HEK293 (cell line): ENCODE measurements around the gene LSM2.

ENCODE experiments used
- GLI2 ChIP-seq: fragments of 450-650 bp; formaldehyde crosslinking; IDR thresholded peaks from 2 replicates; pipeline ENCODE4; 2017; ENCODE audit warnings: missing biosample characterization, missing genetic modification characterization, low read depth, borderline replicate concordance
- SCRT1 ChIP-seq: fragments of 450-650 bp; formaldehyde crosslinking; IDR thresholded peaks from 2 replicates; pipeline ENCODE4 v1.5.1; 2016; ENCODE audit warnings: missing biosample characterization, missing genetic modification characterization, borderline replicate concordance
- SP2 ChIP-seq: fragments of 450-650 bp; formaldehyde crosslinking; IDR thresholded peaks from 2 replicates; pipeline ENCODE4 v1.5.1; 2016; ENCODE audit warnings: missing biosample characterization, missing genetic modification characterization
- SP7 ChIP-seq: fragments of 450-650 bp; formaldehyde crosslinking; IDR thresholded peaks from 2 replicates; pipeline ENCODE4 v1.5.1; 2016; ENCODE audit warnings: missing biosample characterization, missing genetic modification characterization
- ZFHX2 ChIP-seq: fragments of 450-650 bp; formaldehyde crosslinking; conservative IDR thresholded peaks from 2 replicates; pipeline ENCODE4 v1.5.1; 2016; ENCODE audit warnings: missing biosample characterization, missing genetic modification characterization
- ZIC2 ChIP-seq: fragments of 450-650 bp; formaldehyde crosslinking; IDR thresholded peaks from 2 replicates; pipeline ENCODE4 v1.5.1; 2016; ENCODE audit warnings: missing biosample characterization, missing genetic modification characterization
- ZNF121 ChIP-seq: fragments of 450-650 bp; formaldehyde crosslinking; IDR thresholded peaks from 2 replicates; pipeline ENCODE4 v1.5.1; 2016; ENCODE audit warnings: missing biosample characterization, missing genetic modification characterization
- ZNF138 ChIP-seq: fragments of 450-650 bp; formaldehyde crosslinking; IDR thresholded peaks from 2 replicates; pipeline ENCODE4 v1.5.1; 2016; ENCODE audit warnings: missing biosample characterization, missing genetic modification characterization, borderline replicate concordance
- ZNF155 ChIP-seq: fragments of 450-650 bp; formaldehyde crosslinking; IDR thresholded peaks from 2 replicates; pipeline ENCODE4 v1.5.1; 2016; ENCODE audit warnings: missing biosample characterization, missing genetic modification characterization
- ZNF169 ChIP-seq: fragments of 450-650 bp; formaldehyde crosslinking; IDR thresholded peaks from 2 replicates; pipeline ENCODE4 v1.5.1; 2016; ENCODE audit warnings: missing biosample characterization, missing genetic modification characterization
- ZNF174 ChIP-seq: fragments of 450-650 bp; formaldehyde crosslinking; IDR thresholded peaks from 2 replicates; pipeline ENCODE4 v1.5.0; 2017; ENCODE audit warnings: missing biosample characterization, mild to moderate bottlenecking, missing genetic modification characterization
- ZNF19 ChIP-seq: fragments of 450-650 bp; formaldehyde crosslinking; IDR thresholded peaks from 2 replicates; pipeline ENCODE4; 2016; ENCODE audit warnings: missing biosample characterization, missing genetic modification characterization, low read depth
- ZNF202 ChIP-seq: fragments of 450-650 bp; formaldehyde crosslinking; IDR thresholded peaks from 2 replicates; pipeline ENCODE4 v1.5.1; 2016; ENCODE audit warnings: missing biosample characterization, missing genetic modification characterization, borderline replicate concordance
- ZNF23 ChIP-seq: fragments of 450-650 bp; formaldehyde crosslinking; IDR thresholded peaks from 2 replicates; pipeline ENCODE4 v1.5.1; 2016; ENCODE audit warnings: missing biosample characterization, missing genetic modification characterization, borderline replicate concordance
- ZNF433 ChIP-seq: fragments of 450-650 bp; formaldehyde crosslinking; IDR thresholded peaks from 2 replicates; pipeline ENCODE4 v1.5.1; 2016; ENCODE audit warnings: missing biosample characterization, missing genetic modification characterization, low read depth
- ZNF670 ChIP-seq: fragments of 450-650 bp; formaldehyde crosslinking; IDR thresholded peaks from 2 replicates; pipeline ENCODE4 v1.5.1; 2016; ENCODE audit warnings: missing biosample characterization, missing genetic modification characterization, low read depth
- ZNF701 ChIP-seq: fragments of 450-650 bp; formaldehyde crosslinking; IDR thresholded peaks from 2 replicates; pipeline ENCODE4 v1.5.1; 2016; ENCODE audit warnings: missing biosample characterization, missing genetic modification characterization
- ZNF777 ChIP-seq: fragments of 450-650 bp; formaldehyde crosslinking; IDR thresholded peaks from 2 replicates; pipeline ENCODE4 v1.5.1; 2017; ENCODE audit warnings: missing biosample characterization, missing genetic modification characterization, borderline replicate concordance
- ZXDB ChIP-seq: fragments of 450-650 bp; formaldehyde crosslinking; IDR thresholded peaks from 2 replicates; pipeline ENCODE4 v1.5.1; 2016; ENCODE audit warnings: missing biosample characterization, missing genetic modification characterization
- TF ChIP-seq, protein P1 (sequence below): fragments of 450-650 bp; formaldehyde crosslinking; conservative IDR thresholded peaks from 2 replicates; pipeline ENCODE4 v1.5.1; 2016; ENCODE audit warnings: low read depth, missing biosample characterization, missing genetic modification characterization
- TF ChIP-seq, protein P2 (sequence below): fragments of 450-650 bp; formaldehyde crosslinking; IDR thresholded peaks from 2 replicates; pipeline ENCODE4 v1.5.1; 2016; ENCODE audit warnings: missing biosample characterization, missing genetic modification characterization
- TF ChIP-seq, protein P3 (sequence below): fragments of 450-650 bp; formaldehyde crosslinking; IDR thresholded peaks from 2 replicates; pipeline ENCODE4 v1.5.1; 2016; ENCODE audit warnings: missing biosample characterization, missing genetic modification characterization
- TF ChIP-seq, protein P4 (sequence below): fragments of 450-650 bp; formaldehyde crosslinking; IDR thresholded peaks from 2 replicates; pipeline ENCODE4; 2016; ENCODE audit warnings: missing biosample characterization, missing genetic modification characterization
- TF ChIP-seq, protein P5 (sequence below): fragments of 450-650 bp; formaldehyde crosslinking; IDR thresholded peaks from 2 replicates; pipeline ENCODE4 v1.5.1; 2016; ENCODE audit warnings: missing biosample characterization, missing genetic modification characterization, borderline replicate concordance

The LSM2 gene

DNA sequence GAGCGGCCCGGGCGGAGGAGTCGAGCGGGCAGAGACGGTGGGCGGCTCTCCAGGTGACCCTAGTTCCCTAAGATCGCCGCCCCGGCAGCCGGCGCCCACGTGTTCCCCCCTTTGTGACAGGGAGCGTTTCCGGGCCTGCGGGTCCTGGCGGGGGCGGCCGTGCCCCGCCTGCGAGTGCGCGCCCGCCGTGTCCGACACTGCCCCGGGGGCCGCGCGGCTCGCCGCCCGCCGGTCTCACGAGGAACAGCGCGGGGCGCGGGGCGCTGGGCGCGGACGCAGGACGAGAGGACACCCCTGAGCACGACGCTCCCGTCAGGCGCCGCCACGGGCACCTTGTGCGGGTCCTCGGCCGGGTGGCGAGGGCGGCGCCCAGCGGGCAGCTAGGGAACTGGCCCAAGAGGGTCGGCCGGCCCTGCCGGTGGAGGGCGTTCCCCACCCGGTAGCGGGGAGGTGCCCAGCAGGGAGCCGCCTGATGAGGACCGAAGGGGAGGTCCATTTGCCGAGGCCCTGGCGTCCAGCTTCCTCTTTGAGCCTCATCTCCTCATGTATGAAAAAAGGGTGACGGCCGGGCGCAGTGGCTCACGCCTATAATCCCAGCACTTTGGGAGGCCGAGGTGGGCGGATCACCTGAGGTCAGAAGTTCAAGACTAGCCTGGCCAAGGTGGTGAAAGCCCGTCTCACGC is 11.0 kb downstream of the LSM2 start, which contains the start of gene VARS1 (continued):
- TF ChIP-seq ZNF121 (tag by site-specific recombination) = no peak
- TF ChIP-seq ZNF138 (tag by site-specific recombination) = no peak
- no peak for TF ChIP-seq ZNF777 (tag by site-specific recombination)
- TF ChIP-seq, protein P1, sequence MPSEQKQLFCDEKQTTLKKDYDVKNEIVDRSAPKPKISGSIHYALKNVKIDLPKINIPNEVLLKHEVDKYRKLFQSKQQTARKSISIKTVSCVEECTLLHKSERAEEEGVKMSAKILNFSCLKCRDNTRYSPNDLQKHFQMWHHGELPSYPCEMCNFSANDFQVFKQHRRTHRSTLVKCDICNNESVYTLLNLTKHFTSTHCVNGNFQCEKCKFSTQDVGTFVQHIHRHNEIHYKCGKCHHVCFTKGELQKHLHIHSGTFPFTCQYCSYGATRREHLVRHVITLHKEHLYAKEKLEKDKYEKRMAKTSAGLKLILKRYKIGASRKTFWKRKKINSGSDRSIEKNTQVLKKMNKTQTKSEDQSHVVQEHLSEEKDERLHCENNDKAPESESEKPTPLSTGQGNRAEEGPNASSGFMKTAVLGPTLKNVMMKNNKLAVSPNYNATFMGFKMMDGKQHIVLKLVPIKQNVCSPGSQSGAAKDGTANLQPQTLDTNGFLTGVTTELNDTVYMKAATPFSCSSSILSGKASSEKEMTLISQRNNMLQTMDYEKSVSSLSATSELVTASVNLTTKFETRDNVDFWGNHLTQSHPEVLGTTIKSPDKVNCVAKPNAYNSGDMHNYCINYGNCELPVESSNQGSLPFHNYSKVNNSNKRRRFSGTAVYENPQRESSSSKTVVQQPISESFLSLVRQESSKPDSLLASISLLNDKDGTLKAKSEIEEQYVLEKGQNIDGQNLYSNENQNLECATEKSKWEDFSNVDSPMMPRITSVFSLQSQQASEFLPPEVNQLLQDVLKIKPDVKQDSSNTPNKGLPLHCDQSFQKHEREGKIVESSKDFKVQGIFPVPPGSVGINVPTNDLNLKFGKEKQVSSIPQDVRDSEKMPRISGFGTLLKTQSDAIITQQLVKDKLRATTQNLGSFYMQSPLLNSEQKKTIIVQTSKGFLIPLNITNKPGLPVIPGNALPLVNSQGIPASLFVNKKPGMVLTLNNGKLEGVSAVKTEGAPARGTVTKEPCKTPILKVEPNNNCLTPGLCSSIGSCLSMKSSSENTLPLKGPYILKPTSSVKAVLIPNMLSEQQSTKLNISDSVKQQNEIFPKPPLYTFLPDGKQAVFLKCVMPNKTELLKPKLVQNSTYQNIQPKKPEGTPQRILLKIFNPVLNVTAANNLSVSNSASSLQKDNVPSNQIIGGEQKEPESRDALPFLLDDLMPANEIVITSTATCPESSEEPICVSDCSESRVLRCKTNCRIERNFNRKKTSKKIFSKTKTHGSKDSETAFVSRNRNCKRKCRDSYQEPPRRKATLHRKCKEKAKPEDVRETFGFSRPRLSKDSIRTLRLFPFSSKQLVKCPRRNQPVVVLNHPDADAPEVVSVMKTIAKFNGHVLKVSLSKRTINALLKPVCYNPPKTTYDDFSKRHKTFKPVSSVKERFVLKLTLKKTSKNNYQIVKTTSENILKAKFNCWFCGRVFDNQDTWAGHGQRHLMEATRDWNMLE = no peak
- TF ChIP-seq ZNF202 (tag by site-specific recombination) = no peak
- TF ChIP-seq ZNF670 (tag by site-specific recombination) = no peak
- peak; percentile 93 for TF ChIP-seq SP2 (tag by site-specific recombination)
- TF ChIP-seq ZNF701 (tag by site-specific recombination) = no peak
- peak; percentile 81 for TF ChIP-seq ZIC2 (tag by site-specific recombination)
- TF ChIP-seq, protein P2, sequence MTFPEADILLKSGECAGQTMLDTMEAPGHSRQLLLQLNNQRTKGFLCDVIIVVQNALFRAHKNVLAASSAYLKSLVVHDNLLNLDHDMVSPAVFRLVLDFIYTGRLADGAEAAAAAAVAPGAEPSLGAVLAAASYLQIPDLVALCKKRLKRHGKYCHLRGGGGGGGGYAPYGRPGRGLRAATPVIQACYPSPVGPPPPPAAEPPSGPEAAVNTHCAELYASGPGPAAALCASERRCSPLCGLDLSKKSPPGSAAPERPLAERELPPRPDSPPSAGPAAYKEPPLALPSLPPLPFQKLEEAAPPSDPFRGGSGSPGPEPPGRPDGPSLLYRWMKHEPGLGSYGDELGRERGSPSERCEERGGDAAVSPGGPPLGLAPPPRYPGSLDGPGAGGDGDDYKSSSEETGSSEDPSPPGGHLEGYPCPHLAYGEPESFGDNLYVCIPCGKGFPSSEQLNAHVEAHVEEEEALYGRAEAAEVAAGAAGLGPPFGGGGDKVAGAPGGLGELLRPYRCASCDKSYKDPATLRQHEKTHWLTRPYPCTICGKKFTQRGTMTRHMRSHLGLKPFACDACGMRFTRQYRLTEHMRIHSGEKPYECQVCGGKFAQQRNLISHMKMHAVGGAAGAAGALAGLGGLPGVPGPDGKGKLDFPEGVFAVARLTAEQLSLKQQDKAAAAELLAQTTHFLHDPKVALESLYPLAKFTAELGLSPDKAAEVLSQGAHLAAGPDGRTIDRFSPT (tag by site-specific recombination) = peak; percentile 99
- TF ChIP-seq GLI2 = no peak
- TF ChIP-seq, protein P3, sequence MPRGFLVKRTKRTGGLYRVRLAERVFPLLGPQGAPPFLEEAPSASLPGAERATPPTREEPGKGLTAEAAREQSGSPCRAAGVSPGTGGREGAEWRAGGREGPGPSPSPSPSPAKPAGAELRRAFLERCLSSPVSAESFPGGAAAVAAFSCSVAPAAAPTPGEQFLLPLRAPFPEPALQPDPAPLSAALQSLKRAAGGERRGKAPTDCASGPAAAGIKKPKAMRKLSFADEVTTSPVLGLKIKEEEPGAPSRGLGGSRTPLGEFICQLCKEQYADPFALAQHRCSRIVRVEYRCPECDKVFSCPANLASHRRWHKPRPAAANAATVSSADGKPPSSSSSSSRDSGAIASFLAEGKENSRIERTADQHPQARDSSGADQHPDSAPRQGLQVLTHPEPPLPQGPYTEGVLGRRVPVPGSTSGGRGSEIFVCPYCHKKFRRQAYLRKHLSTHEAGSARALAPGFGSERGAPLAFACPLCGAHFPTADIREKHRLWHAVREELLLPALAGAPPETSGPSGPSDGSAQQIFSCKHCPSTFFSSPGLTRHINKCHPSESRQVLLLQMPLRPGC (tag by site-specific recombination) = no peak
- peak; percentile 82 for TF ChIP-seq SP7 (tag by site-specific recombination)
- TF ChIP-seq, protein P4, sequence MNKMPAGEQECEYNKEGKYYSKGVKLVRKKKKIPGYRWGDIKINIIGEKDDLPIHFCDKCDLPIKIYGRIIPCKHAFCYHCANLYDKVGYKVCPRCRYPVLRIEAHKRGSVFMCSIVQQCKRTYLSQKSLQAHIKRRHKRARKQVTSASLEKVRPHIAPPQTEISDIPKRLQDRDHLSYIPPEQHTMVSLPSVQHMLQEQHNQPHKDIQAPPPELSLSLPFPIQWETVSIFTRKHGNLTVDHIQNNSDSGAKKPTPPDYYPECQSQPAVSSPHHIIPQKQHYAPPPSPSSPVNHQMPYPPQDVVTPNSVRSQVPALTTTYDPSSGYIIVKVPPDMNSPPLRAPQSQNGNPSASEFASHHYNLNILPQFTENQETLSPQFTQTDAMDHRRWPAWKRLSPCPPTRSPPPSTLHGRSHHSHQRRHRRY = no peak
- peak; percentile 91 for TF ChIP-seq ZFHX2 (tag by site-specific recombination)
- no peak for TF ChIP-seq ZNF169
- TF ChIP-seq, protein P5, sequence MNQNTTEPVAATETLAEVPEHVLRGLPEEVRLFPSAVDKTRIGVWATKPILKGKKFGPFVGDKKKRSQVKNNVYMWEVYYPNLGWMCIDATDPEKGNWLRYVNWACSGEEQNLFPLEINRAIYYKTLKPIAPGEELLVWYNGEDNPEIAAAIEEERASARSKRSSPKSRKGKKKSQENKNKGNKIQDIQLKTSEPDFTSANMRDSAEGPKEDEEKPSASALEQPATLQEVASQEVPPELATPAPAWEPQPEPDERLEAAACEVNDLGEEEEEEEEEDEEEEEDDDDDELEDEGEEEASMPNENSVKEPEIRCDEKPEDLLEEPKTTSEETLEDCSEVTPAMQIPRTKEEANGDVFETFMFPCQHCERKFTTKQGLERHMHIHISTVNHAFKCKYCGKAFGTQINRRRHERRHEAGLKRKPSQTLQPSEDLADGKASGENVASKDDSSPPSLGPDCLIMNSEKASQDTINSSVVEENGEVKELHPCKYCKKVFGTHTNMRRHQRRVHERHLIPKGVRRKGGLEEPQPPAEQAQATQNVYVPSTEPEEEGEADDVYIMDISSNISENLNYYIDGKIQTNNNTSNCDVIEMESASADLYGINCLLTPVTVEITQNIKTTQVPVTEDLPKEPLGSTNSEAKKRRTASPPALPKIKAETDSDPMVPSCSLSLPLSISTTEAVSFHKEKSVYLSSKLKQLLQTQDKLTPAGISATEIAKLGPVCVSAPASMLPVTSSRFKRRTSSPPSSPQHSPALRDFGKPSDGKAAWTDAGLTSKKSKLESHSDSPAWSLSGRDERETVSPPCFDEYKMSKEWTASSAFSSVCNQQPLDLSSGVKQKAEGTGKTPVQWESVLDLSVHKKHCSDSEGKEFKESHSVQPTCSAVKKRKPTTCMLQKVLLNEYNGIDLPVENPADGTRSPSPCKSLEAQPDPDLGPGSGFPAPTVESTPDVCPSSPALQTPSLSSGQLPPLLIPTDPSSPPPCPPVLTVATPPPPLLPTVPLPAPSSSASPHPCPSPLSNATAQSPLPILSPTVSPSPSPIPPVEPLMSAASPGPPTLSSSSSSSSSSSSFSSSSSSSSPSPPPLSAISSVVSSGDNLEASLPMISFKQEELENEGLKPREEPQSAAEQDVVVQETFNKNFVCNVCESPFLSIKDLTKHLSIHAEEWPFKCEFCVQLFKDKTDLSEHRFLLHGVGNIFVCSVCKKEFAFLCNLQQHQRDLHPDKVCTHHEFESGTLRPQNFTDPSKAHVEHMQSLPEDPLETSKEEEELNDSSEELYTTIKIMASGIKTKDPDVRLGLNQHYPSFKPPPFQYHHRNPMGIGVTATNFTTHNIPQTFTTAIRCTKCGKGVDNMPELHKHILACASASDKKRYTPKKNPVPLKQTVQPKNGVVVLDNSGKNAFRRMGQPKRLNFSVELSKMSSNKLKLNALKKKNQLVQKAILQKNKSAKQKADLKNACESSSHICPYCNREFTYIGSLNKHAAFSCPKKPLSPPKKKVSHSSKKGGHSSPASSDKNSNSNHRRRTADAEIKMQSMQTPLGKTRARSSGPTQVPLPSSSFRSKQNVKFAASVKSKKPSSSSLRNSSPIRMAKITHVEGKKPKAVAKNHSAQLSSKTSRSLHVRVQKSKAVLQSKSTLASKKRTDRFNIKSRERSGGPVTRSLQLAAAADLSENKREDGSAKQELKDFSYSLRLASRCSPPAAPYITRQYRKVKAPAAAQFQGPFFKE = no peak
- peak; percentile 34 for TF ChIP-seq ZXDB (tag by site-specific recombination)
- TF ChIP-seq ZNF23 = no peak
- TF ChIP-seq ZNF174 (tag by site-specific recombination) = no peak
- TF ChIP-seq ZNF155 = no peak
- no peak for TF ChIP-seq SCRT1
- TF ChIP-seq ZNF433 = no peak
- no peak for TF ChIP-seq ZNF19 (tag by site-specific recombination)
